Measurements from ENCODE around the gene CTTNBP2.

CTTNBP2 gene

GRCh38 chr7:117825132-117825531, 48.1 kb downstream of the CTTNBP2 start:
- no peak for DNase-seq (ENCODE audit: low spot score)

- DNase-seq (ENCODE audit: low spot score) = no peak
Observed at GRCh38 chr7:117824592-117824991, 48.6 kb downstream of the CTTNBP2 start.

- no peak for DNase-seq (ENCODE audit: low spot score)
Observed at GRCh38 chr7:117819558-117819957, 53.7 kb downstream of the CTTNBP2 start.

GRCh38 chr7:117818232-117818631, 55.0 kb downstream of the CTTNBP2 start:
- DNase-seq (ENCODE audit: low spot score) = no peak

DNA sequence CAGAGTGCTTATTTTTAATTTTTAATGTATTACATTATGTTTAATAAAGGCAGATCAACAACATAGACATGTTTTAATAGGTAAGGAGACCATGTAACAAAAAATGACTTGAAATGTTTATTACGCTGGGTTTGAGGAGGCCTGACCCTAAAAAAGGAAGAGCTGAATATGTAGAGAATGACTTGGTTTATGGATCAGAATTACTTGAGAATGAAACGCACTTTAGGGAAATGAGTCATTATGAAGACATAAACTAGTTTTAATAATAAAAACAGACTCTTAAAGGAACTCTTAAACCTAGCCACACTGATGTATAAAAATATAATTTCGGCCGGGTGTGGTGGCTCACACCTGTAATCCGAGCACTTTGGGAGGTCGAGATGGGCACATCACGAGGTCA, 56.5 kb downstream of the CTTNBP2 start:
- DNase-seq (ENCODE audit: low spot score) = no peak

DNA sequence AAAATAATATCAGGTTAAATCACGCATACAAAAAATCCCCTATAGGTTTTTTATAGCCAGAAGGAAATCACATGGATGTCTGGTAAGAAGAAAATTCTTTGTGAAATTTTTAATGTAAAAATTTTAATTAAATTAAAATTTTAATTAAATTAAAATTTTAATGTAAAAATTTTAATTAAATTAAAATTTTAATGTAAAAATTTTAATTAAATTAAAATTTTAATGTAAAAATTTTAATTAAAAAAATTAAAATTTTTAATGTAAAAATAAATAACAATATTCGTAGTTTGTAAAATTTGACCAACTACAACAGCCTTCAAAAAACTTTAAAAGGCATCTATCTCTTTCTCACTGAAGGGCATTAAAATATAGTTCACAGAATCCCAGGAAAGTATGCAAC, 61.5 kb downstream of the CTTNBP2 start:
- DNase-seq (ENCODE audit: low spot score) = no peak

DNA sequence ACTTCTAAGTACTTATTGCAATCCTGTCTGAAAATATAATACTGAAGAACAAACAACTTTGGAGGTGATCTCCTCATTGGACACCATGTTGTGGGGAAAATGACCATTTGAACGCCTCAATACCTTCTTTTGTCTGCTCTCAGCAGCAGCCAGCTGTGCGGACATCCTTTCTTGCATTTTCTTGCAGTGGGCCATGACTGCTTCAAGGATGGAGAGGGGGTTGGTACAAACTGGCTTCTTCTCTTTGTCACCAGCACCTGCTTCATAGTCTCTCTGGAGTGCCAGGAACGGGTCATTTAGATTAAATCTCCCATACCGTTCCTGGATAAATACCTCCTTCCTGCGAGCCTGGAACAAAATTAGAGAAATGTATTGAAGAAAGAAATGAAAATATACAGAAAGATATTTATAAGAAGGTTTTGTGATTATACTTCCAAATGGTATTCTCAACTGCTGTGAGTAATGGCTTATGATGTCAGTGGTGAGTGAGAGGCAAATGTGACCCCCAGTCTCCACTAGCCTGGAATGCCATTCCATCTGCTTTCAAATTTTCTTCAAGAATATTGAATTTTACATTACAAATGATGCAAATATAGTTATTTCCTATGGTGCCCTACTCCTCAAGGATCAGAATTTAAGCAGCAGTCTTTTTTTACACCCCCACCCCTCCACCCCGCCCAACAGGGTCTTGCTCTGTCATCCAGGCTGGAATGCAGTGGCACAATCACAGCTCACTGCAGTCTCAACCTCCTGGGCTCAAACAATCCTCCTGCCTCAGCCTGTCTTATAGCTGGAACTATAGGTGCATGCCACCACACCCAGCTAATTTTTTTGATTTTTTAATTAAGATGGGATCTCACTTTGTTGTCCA, 62.4 kb downstream of the CTTNBP2 start:
- no peak for DNase-seq (ENCODE audit: low spot score)

GRCh38 chr7:117809958-117810357, 63.3 kb downstream of the CTTNBP2 start:
- DNase-seq (ENCODE audit: low spot score) = no peak

DNA sequence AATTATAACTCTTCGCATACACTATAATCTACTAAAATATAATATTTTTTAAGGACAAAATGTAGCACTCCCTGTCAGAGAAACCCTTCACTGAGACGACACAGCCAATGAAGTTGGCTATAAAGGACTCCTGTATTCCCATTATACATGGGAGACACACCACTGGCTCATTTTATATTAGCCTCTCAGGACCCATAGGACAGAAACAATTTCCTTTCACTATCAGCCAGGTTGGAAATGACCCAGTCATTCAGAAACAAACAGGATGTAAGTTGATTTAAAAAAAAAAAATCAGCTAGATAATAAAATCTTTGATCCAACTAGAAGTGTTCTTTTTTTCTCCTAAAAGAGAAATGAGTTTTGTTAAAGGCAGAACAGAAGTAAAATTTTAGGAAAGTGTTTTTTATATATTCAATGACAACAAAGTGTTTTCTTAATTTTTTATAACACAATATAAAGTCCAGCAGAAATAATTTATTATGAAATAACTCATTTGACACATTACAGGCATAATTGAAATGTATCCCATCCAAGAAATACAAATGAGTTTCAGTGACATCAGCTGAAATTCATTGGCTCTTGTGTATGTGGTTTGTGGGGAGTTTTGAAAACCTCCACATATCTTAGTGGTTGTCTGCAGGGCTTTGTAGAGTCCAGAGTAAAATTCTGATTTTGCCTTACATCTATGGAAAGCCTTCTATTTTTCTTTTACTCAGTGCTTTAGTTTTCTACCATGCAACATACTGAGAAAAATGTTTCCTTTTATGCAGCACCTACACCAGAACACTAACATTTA, 64.1 kb downstream of the CTTNBP2 start:
- DNase-seq (ENCODE audit: low spot score) = no peak

- DNase-seq (ENCODE audit: low spot score) = no peak
Observed at GRCh38 chr7:117808341-117808757, 64.9 kb downstream of the CTTNBP2 start.

GRCh38 chr7:117807676-117808075, 65.6 kb downstream of the CTTNBP2 start:
- no peak for DNase-seq (ENCODE audit: low spot score)

GRCh38 chr7:117806011-117806410, 67.2 kb downstream of the CTTNBP2 start:
- no peak for DNase-seq (ENCODE audit: low spot score)

GRCh38 chr7:117805241-117805640, 68.0 kb downstream of the CTTNBP2 start:
- DNase-seq (ENCODE audit: low spot score) = no peak

DNA sequence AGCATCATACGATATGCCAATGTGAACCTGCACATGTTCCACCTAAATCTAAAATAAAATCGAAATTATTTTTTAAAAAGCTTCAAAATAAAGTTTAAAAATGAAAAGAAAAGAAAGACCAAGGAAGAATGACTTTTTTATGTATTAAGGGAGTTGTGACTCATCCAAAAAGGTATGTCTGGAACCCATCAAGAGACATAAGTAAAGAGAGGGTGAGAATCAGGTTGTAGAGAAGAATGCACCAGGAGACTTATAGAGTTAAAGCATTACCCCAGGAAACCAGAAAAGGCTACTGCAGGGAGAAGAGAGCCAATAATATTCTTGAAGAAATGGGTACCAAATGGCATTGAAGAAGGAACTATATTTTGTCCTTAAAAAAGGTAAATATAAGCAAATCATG, 69.8 kb downstream of the CTTNBP2 start:
- no peak for DNase-seq (ENCODE audit: low spot score)

GRCh38 chr7:117802660-117803059, 70.6 kb downstream of the CTTNBP2 start:
- no peak for DNase-seq (ENCODE audit: low spot score)

DNA sequence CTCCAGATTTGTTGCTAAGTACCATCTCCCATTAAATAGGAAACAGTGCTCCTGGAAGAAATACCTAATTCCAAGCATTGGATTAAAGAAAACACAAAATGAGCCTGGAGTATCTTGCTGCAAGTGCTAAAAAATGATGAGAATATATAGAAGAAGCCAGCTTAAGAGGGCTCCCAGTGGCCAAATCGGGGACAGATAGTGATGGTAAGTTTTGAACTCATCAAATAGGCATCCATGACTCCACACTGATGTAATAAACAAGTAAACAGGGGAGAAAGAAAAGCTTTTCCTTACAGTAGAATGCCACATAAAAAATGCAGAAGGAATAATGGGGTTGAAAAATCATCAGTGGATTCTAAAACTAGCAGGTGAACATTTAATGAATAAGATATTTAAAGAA, 72.4 kb downstream of the CTTNBP2 start:
- no peak for DNase-seq (ENCODE audit: low spot score)

DNA sequence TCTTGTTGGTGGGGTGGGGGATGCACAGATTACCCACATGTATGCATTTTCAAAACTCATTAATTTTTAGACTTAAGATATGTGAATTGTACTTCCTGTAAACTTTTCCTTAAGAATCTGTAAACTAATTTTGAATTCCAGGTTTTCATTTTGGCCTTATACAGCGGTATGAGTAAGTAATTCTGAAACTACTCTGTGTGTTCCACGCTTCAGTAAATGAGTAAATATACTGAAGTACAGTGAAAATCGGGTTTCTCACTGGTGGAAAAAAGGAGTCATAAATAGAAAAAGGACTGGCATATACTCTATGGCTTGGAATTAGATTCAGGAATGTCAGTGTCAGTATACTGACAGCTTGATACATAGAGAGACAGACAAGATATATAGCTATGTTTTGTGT, 72.8 kb downstream of the CTTNBP2 start:
- no peak for DNase-seq (ENCODE audit: low spot score)

GRCh38 chr7:117796889-117797288, 76.4 kb downstream of the CTTNBP2 start:
- no peak for DNase-seq (ENCODE audit: low spot score)

DNA sequence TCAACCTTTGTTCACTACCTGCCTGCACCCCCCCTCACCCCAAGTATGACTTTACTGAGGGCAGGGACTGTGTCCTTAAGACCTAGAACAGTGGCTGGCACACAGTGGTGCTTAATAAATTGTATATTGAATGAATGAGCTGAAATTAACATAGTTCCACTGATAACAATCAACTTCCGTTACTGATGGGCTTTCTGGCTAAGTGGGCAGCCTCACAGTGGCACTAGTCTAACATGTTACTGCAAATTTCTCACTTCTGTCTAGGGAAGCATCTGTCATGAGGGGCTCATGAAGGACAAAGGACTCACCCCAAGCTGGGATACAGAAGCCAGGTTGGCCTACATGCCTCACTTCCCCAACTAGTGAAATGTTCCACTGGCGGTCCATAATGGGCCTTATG, 79.3 kb downstream of the CTTNBP2 start:
- DNase-seq (ENCODE audit: low spot score) = no peak

- DNase-seq (ENCODE audit: low spot score) = no peak
Observed at GRCh38 chr7:117793521-117793920, 79.7 kb downstream of the CTTNBP2 start.

- DNase-seq (ENCODE audit: low spot score) = no peak
Observed at GRCh38 chr7:117791877-117792780, 81.1 kb downstream of the CTTNBP2 start.

DNA sequence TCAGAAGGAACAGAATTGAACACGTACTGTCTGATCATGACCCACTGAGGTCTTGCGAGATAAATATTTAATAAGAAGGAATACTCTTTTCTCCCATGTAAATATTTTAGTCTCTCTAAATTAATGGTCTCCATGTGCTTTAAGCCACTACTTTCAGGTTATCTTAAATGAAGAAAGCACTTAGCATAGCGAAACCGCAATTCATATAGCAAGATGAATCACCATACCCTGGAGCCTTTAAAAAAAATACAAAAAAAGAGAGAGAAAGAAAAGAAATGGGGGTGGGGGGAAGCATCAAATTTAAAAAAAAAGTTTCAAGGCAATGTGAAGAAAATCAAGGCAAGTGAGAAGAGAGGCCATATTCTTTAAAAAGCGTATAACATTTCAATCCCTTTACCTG, 82.5 kb downstream of the CTTNBP2 start:
- no peak for DNase-seq (ENCODE audit: low spot score)
